HFFc6 (cell line): Measurements from ENCODE around the gene IQCH. TPM values are rescaled to one million over a fixed set of nuclear protein-coding genes. Genes with fewer than 3 reads are reported as not detected.

Experiments
- DNase-seq: peaks from one replicate; pipeline ENCODE4 v3.0.0-alpha.2; 2018
- H3K27ac Mint-ChIP-seq: 2 replicates; pipeline ENCODE4 v1.8.0; 2020; ENCODE audit warnings: mild to moderate bottlenecking, mixed read lengths
- H3K27me3 Mint-ChIP-seq: 2 replicates; pipeline ENCODE4 v1.8.0; 2021; ENCODE audit warnings: mild to moderate bottlenecking, moderate library complexity, mixed read lengths; ENCODE audit not compliant: insufficient read depth
- H3K36me3 Mint-ChIP-seq: 2 replicates; pipeline ENCODE4 v1.8.0; 2021; ENCODE audit warnings: low read depth, mixed read lengths
- H3K4me1 Mint-ChIP-seq: 2 replicates; pipeline ENCODE4 v1.8.0; 2020; ENCODE audit warnings: low read depth, mixed read lengths
- H3K4me3 Mint-ChIP-seq: 2 replicates; pipeline ENCODE4 v1.8.0; 2020; ENCODE audit warnings: mild to moderate bottlenecking, moderate library complexity, mixed read lengths
- H3K9me3 Mint-ChIP-seq: 2 replicates; pipeline ENCODE4 v1.8.0; 2020; ENCODE audit warnings: mild to moderate bottlenecking, mixed read lengths
- CTCF ChIP-seq: fragments of 200-600 bp; sonication (generic); IDR thresholded peaks from 2 replicates; pipeline ENCODE4 v1.5.0; 2021; ENCODE audit warnings: antibody characterized with exemption, mild to moderate bottlenecking
- total RNA-seq, 6 experiments: library from RNA; stranded (reverse); fragmentation: NEBNext Ultra II Directional; extraction: Animal tissue kit (Norgen Biotek cat#: 25700); gene quantifications; 2 replicates in 1 of 6; 3 replicates in 5 of 6; pipeline ENCODE4 v1.2.3, GENCODE V29; 2021

The IQCH gene
- total RNA-seq, 6 experiments from 2014 or later, result 1.1 to 2.2 (median 1.5) TPM

- H3K4me1 Mint-ChIP-seq, result peaks cover 35% of the 10 kb centered on the region
- H3K4me3 Mint-ChIP-seq, result no peak overlapping the region
- no peak for DNase-seq
- H3K27ac Mint-ChIP-seq, result no peak overlapping the region
- no peak for TF ChIP-seq CTCF
- no peaks in the 10 kb centered on the region for H3K36me3 Mint-ChIP-seq
- H3K27me3 Mint-ChIP-seq, result peaks cover 1% of the 10 kb centered on the region; the same call in 1 of the 2 replicates
- H3K9me3 Mint-ChIP-seq, result no peaks in the 10 kb centered on the region
Observed at GRCh38 chr15:67415181-67415580, 160.6 kb downstream of the IQCH start.

- Mint-ChIP-seq H3K9me3 (no peaks in the 10 kb centered on the region), H3K36me3 (no peaks in the 10 kb centered on the region), H3K27ac (no peak overlapping the region), H3K4me1 (peaks cover 26% of the 10 kb centered on the region), H3K4me3 (no peak overlapping the region), H3K27me3 (no peaks in the 10 kb centered on the region; the same call in 1 of the 2 replicates)
- no peak for DNase-seq
- no peak for TF ChIP-seq CTCF
Observed at GRCh38 chr15:67416891-67417290, 162.3 kb downstream of the IQCH start.

GRCh38 chr15:67419705-67420104 lies 165.1 kb downstream of the IQCH start:
- H3K27me3 Mint-ChIP-seq, result no peaks in the 10 kb centered on the region; the same call in 1 of the 2 replicates
- H3K4me1 Mint-ChIP-seq, result peaks cover 5% of the 10 kb centered on the region
- H3K4me3 Mint-ChIP-seq, result no peak overlapping the region
- DNase-seq, result no peak
- no peak for TF ChIP-seq CTCF
- no peak overlapping the region for H3K27ac Mint-ChIP-seq
- no peaks in the 10 kb centered on the region for H3K9me3 Mint-ChIP-seq
- no peaks in the 10 kb centered on the region for H3K36me3 Mint-ChIP-seq

- H3K4me1 Mint-ChIP-seq, result peaks cover under 1% of the 10 kb centered on the region; the same call in 1 of the 2 replicates
- no peaks in the 10 kb centered on the region for H3K9me3 Mint-ChIP-seq
- no peak for DNase-seq
- no peak for TF ChIP-seq CTCF
- no peak overlapping the region for H3K27ac Mint-ChIP-seq
- no peaks in the 10 kb centered on the region; the same call in 1 of the 2 replicates for H3K27me3 Mint-ChIP-seq
- H3K4me3 Mint-ChIP-seq, result no peak overlapping the region
- no peaks in the 10 kb centered on the region for H3K36me3 Mint-ChIP-seq
Observed at GRCh38 chr15:67420137-67420536, 165.6 kb downstream of the IQCH start.

- Mint-ChIP-seq H3K9me3 (no peaks in the 10 kb centered on the region), H3K27me3 (no peaks in the 10 kb centered on the region; the same call in 1 of the 2 replicates), H3K4me1 (no peaks in the 10 kb centered on the region), H3K36me3 (no peaks in the 10 kb centered on the region), H3K27ac (no peak overlapping the region), H3K4me3 (no peak overlapping the region)
- TF ChIP-seq CTCF, result no peak
- no peak for DNase-seq
Observed at GRCh38 chr15:67421105-67421504, 166.5 kb downstream of the IQCH start.

- H3K27ac Mint-ChIP-seq, result no peak overlapping the region
- no peak overlapping the region for H3K4me3 Mint-ChIP-seq
- H3K9me3 Mint-ChIP-seq, result no peaks in the 10 kb centered on the region
- H3K36me3 Mint-ChIP-seq, result no peaks in the 10 kb centered on the region
- no peaks in the 10 kb centered on the region for H3K4me1 Mint-ChIP-seq
- DNase-seq, result no peak
- no peak for TF ChIP-seq CTCF
- H3K27me3 Mint-ChIP-seq, result no peaks in the 10 kb centered on the region; the same call in 1 of the 2 replicates
Observed at GRCh38 chr15:67422296-67422695, 167.7 kb downstream of the IQCH start.
